ENCODE results near the gene CCDC102B.

The CCDC102B gene

GRCh38 chr18:69008538-69008937 is 210.7 kb downstream of the CCDC102B start:
- H3K4me1 ChIP-seq (ENCODE audit: insufficient read depth, low read length) = no peaks in the 10 kb centered on the region
- no peaks in the 10 kb centered on the region for H3K27me3 ChIP-seq (ENCODE audit: insufficient read depth, low read length)
- no peak overlapping the region for H3K9ac ChIP-seq (ENCODE audit: low read depth, low read length)
- no peak overlapping the region for H3K27ac ChIP-seq (ENCODE audit: low read depth, low read length)
- no peaks in the 10 kb centered on the region for H3K36me3 ChIP-seq (ENCODE audit: insufficient read depth, low read length)
- H3K9me3 ChIP-seq (ENCODE audit: insufficient read depth, low read depth, low read length) = no peaks in the 10 kb centered on the region
- WGBS = 91% methylated on average over 5 of the region's 5 CpGs
- no peak overlapping the region for H3K4me3 ChIP-seq (ENCODE audit: low read length)

GRCh38 chr18:69021211-69021805 is 223.4 kb downstream of the CCDC102B start:
- 96% methylated on average over 6 of the region's 8 CpGs for WGBS
- Histone ChIP-seq H3K9me3 (ENCODE audit: insufficient read depth, low read depth, low read length) (no peaks in the 10 kb centered on the region), H3K36me3 (ENCODE audit: insufficient read depth, low read length) (no peaks in the 10 kb centered on the region), H3K27ac (ENCODE audit: low read depth, low read length) (no peak overlapping the region), H3K4me3 (ENCODE audit: low read length) (no peak overlapping the region), H3K9ac (ENCODE audit: low read depth, low read length) (no peak overlapping the region), H3K27me3 (ENCODE audit: insufficient read depth, low read length) (no peaks in the 10 kb centered on the region), H3K4me1 (ENCODE audit: insufficient read depth, low read length) (no peaks in the 10 kb centered on the region)

GRCh38 chr18:69022426-69022825 is 224.5 kb downstream of the CCDC102B start:
- WGBS = no CpG with 5 or more reads among the region's 1 CpG
- Histone ChIP-seq H3K4me1 (ENCODE audit: insufficient read depth, low read length) (no peaks in the 10 kb centered on the region), H3K27me3 (ENCODE audit: insufficient read depth, low read length) (no peaks in the 10 kb centered on the region), H3K27ac (ENCODE audit: low read depth, low read length) (no peak overlapping the region), H3K9ac (ENCODE audit: low read depth, low read length) (no peak overlapping the region), H3K36me3 (ENCODE audit: insufficient read depth, low read length) (no peaks in the 10 kb centered on the region), H3K4me3 (ENCODE audit: low read length) (no peak overlapping the region), H3K9me3 (ENCODE audit: insufficient read depth, low read depth, low read length) (no peaks in the 10 kb centered on the region)

DNA sequence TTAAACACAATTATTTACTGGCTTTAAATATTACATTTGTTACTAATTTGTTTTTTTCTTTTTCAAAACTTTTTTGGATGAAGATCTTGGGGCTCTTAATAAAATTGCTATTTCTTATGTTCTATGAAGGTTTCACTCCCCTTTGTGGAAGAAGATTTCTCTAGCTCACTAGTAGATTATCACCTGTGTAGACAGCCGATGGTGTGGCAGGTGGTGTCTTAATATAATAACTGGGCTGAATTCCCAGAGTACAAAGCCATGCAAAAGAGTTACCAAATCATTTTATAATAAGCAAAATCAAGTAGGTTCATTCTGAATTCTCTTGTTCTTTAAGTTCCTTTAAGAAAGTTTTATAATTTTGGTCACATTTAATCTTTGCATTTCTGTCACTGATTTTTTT is 233.7 kb downstream of the CCDC102B start:
- Histone ChIP-seq H3K4me3 (ENCODE audit: low read length) (no peak overlapping the region), H3K27ac (ENCODE audit: low read depth, low read length) (no peak overlapping the region), H3K9me3 (ENCODE audit: insufficient read depth, low read depth, low read length) (no peaks in the 10 kb centered on the region), H3K4me1 (ENCODE audit: insufficient read depth, low read length) (no peaks in the 10 kb centered on the region), H3K36me3 (ENCODE audit: insufficient read depth, low read length) (no peaks in the 10 kb centered on the region), H3K9ac (ENCODE audit: low read depth, low read length) (no peak overlapping the region), H3K27me3 (ENCODE audit: insufficient read depth, low read length) (no peaks in the 10 kb centered on the region)
- WGBS = no CpG with 5 or more reads among the region's 1 CpG

GRCh38 chr18:69032009-69032408 is 234.1 kb downstream of the CCDC102B start:
- Histone ChIP-seq H3K9me3 (ENCODE audit: insufficient read depth, low read depth, low read length) (no peaks in the 10 kb centered on the region), H3K27me3 (ENCODE audit: insufficient read depth, low read length) (no peaks in the 10 kb centered on the region), H3K4me3 (ENCODE audit: low read length) (no peak overlapping the region)

GRCh38 chr18:69035756-69036155 is 237.9 kb downstream of the CCDC102B start:
- H3K4me1 ChIP-seq (ENCODE audit: insufficient read depth, low read length) = no peaks in the 10 kb centered on the region
- H3K27ac ChIP-seq (ENCODE audit: low read depth, low read length) = no peak overlapping the region
- WGBS = 87% methylated on average over 1 of the region's 1 CpG

More at GRCh38 chr18:69032009-69032408, 234.1 kb downstream of the CCDC102B start:
- Histone ChIP-seq H3K36me3 (ENCODE audit: insufficient read depth, low read length) (no peaks in the 10 kb centered on the region), H3K27ac (ENCODE audit: low read depth, low read length) (no peak overlapping the region), H3K4me1 (ENCODE audit: insufficient read depth, low read length) (no peaks in the 10 kb centered on the region), H3K9ac (ENCODE audit: low read depth, low read length) (no peak overlapping the region)

DNA sequence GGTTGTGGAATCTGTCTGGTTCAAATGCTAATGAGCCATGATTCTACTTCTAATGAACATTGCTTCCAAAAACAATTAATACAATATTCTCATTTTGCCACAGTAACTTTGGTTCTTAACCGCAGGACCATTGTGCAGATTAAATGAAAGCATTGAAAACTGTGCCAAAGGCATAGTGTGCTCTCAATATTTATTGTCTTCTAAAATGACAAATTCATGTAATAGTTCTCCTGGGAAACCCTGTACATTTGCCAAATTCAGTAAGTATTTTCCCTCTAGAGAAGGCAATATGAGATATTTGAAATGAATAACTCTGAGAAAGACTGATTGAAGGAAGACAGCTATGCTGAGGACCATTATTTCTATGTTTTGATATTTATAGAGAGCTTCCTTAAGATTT is 246.3 kb downstream of the CCDC102B start:
- Histone ChIP-seq H3K9ac (ENCODE audit: low read depth, low read length) (no peak overlapping the region), H3K9me3 (ENCODE audit: insufficient read depth, low read depth, low read length) (no peaks in the 10 kb centered on the region), H3K27ac (ENCODE audit: low read depth, low read length) (no peak overlapping the region), H3K27me3 (ENCODE audit: insufficient read depth, low read length) (no peaks in the 10 kb centered on the region), H3K36me3 (ENCODE audit: insufficient read depth, low read length) (no peaks in the 10 kb centered on the region), H3K4me1 (ENCODE audit: insufficient read depth, low read length) (peaks cover 8% of the 10 kb centered on the region), H3K4me3 (ENCODE audit: low read length) (no peak overlapping the region)
- 100% methylated on average over 1 of the region's 1 CpG for WGBS

More at GRCh38 chr18:69035756-69036155, 237.9 kb downstream of the CCDC102B start:
- Histone ChIP-seq H3K4me3 (ENCODE audit: low read length) (no peak overlapping the region), H3K9me3 (ENCODE audit: insufficient read depth, low read depth, low read length) (no peaks in the 10 kb centered on the region), H3K9ac (ENCODE audit: low read depth, low read length) (no peak overlapping the region), H3K27me3 (ENCODE audit: insufficient read depth, low read length) (no peaks in the 10 kb centered on the region), H3K36me3 (ENCODE audit: insufficient read depth, low read length) (no peaks in the 10 kb centered on the region)

DNA sequence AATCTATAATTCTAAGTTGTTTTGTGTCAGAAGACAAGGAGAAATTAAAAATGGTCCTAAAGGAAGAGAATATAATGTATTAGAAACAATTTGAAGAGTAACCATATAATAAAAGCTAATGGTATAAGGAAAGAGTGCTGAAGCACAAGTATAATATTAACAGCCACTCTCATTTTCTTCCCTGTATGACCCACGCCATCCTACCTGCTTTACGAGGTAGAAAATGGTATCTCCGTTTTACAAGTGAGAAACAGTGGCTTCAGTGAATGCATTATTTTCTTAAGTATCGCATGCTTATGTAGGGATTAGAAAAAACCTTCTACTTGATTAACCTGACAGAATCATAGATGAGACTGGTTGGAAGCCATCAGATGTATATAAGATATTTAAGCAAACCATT is 266.2 kb downstream of the CCDC102B start:
- H3K27ac ChIP-seq (ENCODE audit: low read depth, low read length) = no peak overlapping the region
- no peaks in the 10 kb centered on the region for H3K4me1 ChIP-seq (ENCODE audit: insufficient read depth, low read length)
- no peak overlapping the region for H3K4me3 ChIP-seq (ENCODE audit: low read length)
- no peak overlapping the region for H3K9ac ChIP-seq (ENCODE audit: low read depth, low read length)
- H3K9me3 ChIP-seq (ENCODE audit: insufficient read depth, low read depth, low read length) = no peaks in the 10 kb centered on the region
- no peaks in the 10 kb centered on the region for H3K36me3 ChIP-seq (ENCODE audit: insufficient read depth, low read length)
- no peaks in the 10 kb centered on the region for H3K27me3 ChIP-seq (ENCODE audit: insufficient read depth, low read length)
- WGBS = 64% methylated on average over 4 of the region's 4 CpGs

GRCh38 chr18:69067048-69067447 is 269.2 kb downstream of the CCDC102B start:
- no peak overlapping the region for H3K27ac ChIP-seq (ENCODE audit: low read depth, low read length)
- no peaks in the 10 kb centered on the region for H3K36me3 ChIP-seq (ENCODE audit: insufficient read depth, low read length)
- H3K9ac ChIP-seq (ENCODE audit: low read depth, low read length) = no peak overlapping the region
- no peaks in the 10 kb centered on the region for H3K9me3 ChIP-seq (ENCODE audit: insufficient read depth, low read depth, low read length)
- no peaks in the 10 kb centered on the region for H3K27me3 ChIP-seq (ENCODE audit: insufficient read depth, low read length)
- no peak overlapping the region for H3K4me3 ChIP-seq (ENCODE audit: low read length)
- no peaks in the 10 kb centered on the region for H3K4me1 ChIP-seq (ENCODE audit: insufficient read depth, low read length)
- no CpG with 5 or more reads among the region's 1 CpG for WGBS

DNA sequence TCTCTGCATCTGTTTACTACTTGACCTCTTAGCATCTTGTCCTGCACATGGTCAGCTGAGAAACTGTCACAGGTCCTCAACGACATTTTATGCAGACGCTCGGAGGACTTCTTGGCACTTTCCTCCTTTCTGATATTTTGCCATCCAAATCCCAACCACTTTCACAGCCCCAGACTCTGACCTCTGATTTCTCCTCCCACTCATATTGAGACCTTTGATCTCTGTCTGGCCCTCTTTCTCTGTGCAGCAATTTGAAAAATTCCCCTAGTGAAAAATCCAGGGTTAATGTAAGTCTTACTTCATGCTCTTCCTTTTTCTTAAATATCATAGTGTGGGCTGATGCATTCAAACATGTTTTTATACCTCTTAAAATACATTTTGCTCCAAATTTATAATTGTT is 273.8 kb downstream of the CCDC102B start:
- H3K27ac ChIP-seq (ENCODE audit: low read depth, low read length) = no peak overlapping the region
- no peaks in the 10 kb centered on the region for H3K9me3 ChIP-seq (ENCODE audit: insufficient read depth, low read depth, low read length)
- H3K27me3 ChIP-seq (ENCODE audit: insufficient read depth, low read length) = no peaks in the 10 kb centered on the region
- 94% methylated on average over 3 of the region's 3 CpGs for WGBS
- no peaks in the 10 kb centered on the region for H3K36me3 ChIP-seq (ENCODE audit: insufficient read depth, low read length)
- no peak overlapping the region for H3K9ac ChIP-seq (ENCODE audit: low read depth, low read length)
- H3K4me3 ChIP-seq (ENCODE audit: low read length) = no peak overlapping the region
- H3K4me1 ChIP-seq (ENCODE audit: insufficient read depth, low read length) = no peaks in the 10 kb centered on the region

DNA sequence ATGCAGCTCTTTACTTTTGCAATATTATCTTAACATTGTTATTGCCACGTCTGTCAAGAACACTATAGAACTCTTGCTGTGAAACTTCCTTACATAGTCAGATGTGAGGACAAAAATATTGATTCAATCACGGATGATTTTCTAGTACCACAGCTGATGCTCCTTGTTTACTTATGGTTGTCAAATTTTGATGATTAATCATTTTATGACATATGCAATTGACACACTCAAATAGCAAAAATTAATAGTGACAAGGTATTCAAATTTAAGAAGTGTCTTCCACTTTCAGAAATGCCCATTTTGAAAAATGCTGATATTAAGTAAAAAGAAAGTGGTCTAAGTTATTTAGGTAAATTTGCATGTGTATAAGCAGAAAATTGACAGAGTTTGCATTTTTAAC is 284.0 kb downstream of the CCDC102B start:
- Histone ChIP-seq H3K9ac (ENCODE audit: low read depth, low read length) (no peak overlapping the region), H3K27ac (ENCODE audit: low read depth, low read length) (no peak overlapping the region), H3K36me3 (ENCODE audit: insufficient read depth, low read length) (no peaks in the 10 kb centered on the region), H3K4me1 (ENCODE audit: insufficient read depth, low read length) (no peaks in the 10 kb centered on the region), H3K27me3 (ENCODE audit: insufficient read depth, low read length) (no peaks in the 10 kb centered on the region), H3K9me3 (ENCODE audit: insufficient read depth, low read depth, low read length) (no peaks in the 10 kb centered on the region), H3K4me3 (ENCODE audit: low read length) (no peak overlapping the region)
- WGBS = 92% methylated on average over 1 of the region's 2 CpGs

- H3K36me3 ChIP-seq (ENCODE audit: insufficient read depth, low read length) = no peaks in the 10 kb centered on the region
- 100% methylated on average over 1 of the region's 1 CpG for WGBS
- no peak overlapping the region for H3K27ac ChIP-seq (ENCODE audit: low read depth, low read length)
- no peaks in the 10 kb centered on the region for H3K27me3 ChIP-seq (ENCODE audit: insufficient read depth, low read length)
- H3K9ac ChIP-seq (ENCODE audit: low read depth, low read length) = no peak overlapping the region
- H3K4me3 ChIP-seq (ENCODE audit: low read length) = no peak overlapping the region
- no peaks in the 10 kb centered on the region for H3K4me1 ChIP-seq (ENCODE audit: insufficient read depth, low read length)
- no peaks in the 10 kb centered on the region for H3K9me3 ChIP-seq (ENCODE audit: insufficient read depth, low read depth, low read length)
Measured at GRCh38 chr18:69082499-69082898, 284.6 kb downstream of the CCDC102B start.
